Fibroblast of lung (primary cell): ENCODE data around the gene TBXAS1. TPM values are rescaled to one million over a fixed set of nuclear protein-coding genes. Genes with fewer than 3 reads are reported as not detected.

Source experiments
- DNase-seq, 2 donors: peaks; one replicate each; pipeline versions ENCODE4 v3.0.0 to v3.0.0-alpha.2; 2010; ENCODE audit warnings: low read depth in 2 of 2
- H2AFZ ChIP-seq: 2 replicates; pipeline ENCODE4 v1.5.1; 2012; ENCODE audit warnings: low read length, control low read depth, inconsistent platforms
- H3K27ac ChIP-seq: 2 replicates; pipeline ENCODE4 v1.5.1; 2011; ENCODE audit warnings: low read length, control low read depth; ENCODE audit not compliant: insufficient read depth
- H3K27me3 ChIP-seq: 2 replicates; pipeline ENCODE4 v1.5.1; 2011; ENCODE audit warnings: mild to moderate bottlenecking, low read length; ENCODE audit not compliant: control insufficient read depth, insufficient read depth
- H3K36me3 ChIP-seq: 2 replicates; pipeline ENCODE4 v1.5.1; 2011; ENCODE audit warnings: low read length; ENCODE audit not compliant: control insufficient read depth, insufficient read depth
- H3K4me1 ChIP-seq: 2 replicates; pipeline ENCODE4 v1.5.1; 2011; ENCODE audit warnings: low read length; ENCODE audit not compliant: control insufficient read depth, insufficient read depth; ENCODE audit errors: extremely low read depth
- H3K4me2 ChIP-seq: 2 replicates; pipeline ENCODE4 v1.5.1; 2011; ENCODE audit warnings: low read length, control low read depth; ENCODE audit not compliant: insufficient read depth; ENCODE audit errors: extremely low read depth
- H3K4me3 ChIP-seq, 4 experiments: fragments of 200-600 bp in 1 of 4; sonication (generic) in 1 of 4; replicated peaks in 1 of 4; 2 replicates each; pipeline ENCODE4 v1.5.1; 2011 to 2016; ENCODE audit warnings: low read length in 4 of 4, low read depth in 3 of 4, mild to moderate bottlenecking in 3 of 4, control low read depth in 2 of 4, inconsistent platforms in 1 of 4, mixed read lengths in 1 of 4; ENCODE audit not compliant: insufficient read depth in 1 of 4; ENCODE audit errors: control extremely low read depth in 1 of 4
- H3K79me2 ChIP-seq: 2 replicates; pipeline ENCODE4 v1.5.1; 2012; ENCODE audit warnings: mild to moderate bottlenecking, low read length, inconsistent platforms; ENCODE audit not compliant: control insufficient read depth, insufficient read depth
- H3K9ac ChIP-seq: 2 replicates; pipeline ENCODE4 v1.5.1; 2011; ENCODE audit warnings: mild to moderate bottlenecking, low read length, control low read depth; ENCODE audit not compliant: insufficient read depth
- H3K9me3 ChIP-seq: 2 replicates; pipeline ENCODE4 v1.5.1; 2012; ENCODE audit warnings: low read depth, low read length; ENCODE audit not compliant: control insufficient read depth, insufficient read depth
- H4K20me1 ChIP-seq: 2 replicates; pipeline ENCODE4 v1.5.1; 2011; ENCODE audit warnings: low read length; ENCODE audit not compliant: control insufficient read depth, insufficient read depth; ENCODE audit errors: extremely low read depth
- CTCF ChIP-seq, 2 donors: IDR thresholded peaks in 1 of 2; conservative IDR thresholded peaks in 1 of 2; 1 replicate in 1 of 2; 2 replicates in 1 of 2; pipeline ENCODE4 v1.5.1; 2011 to 2012; ENCODE audit warnings: low read length in 2 of 2, control low read depth in 1 of 2, inconsistent platforms in 1 of 2, low read depth in 1 of 2, mild to moderate bottlenecking in 1 of 2
- EZH2 ChIP-seq: IDR thresholded peaks from 2 replicates; pipeline ENCODE4 v1.5.1; 2012; ENCODE audit warnings: low read length, control low read depth, mild to moderate bottlenecking; ENCODE audit errors: missing control alignments
- polyA plus RNA-seq, 2 donors: library from polyadenylated mRNA; depleted of rRNA in 1 of 2; stranded (reverse) in 1 of 2; unstranded in 1 of 2; fragments of >200 nt; gene quantifications; 2 replicates each; pipeline ENCODE4 v1.2.1, GENCODE V29; 2011 to 2012; ENCODE audit warnings: missing spikeins in 1 of 2
- total RNA-seq: library from RNA; depleted of rRNA; stranded (reverse); fragments of >200 nt; gene quantifications from 2 replicates; pipeline ENCODE4 v1.2.1, GENCODE V29; 2014

TBXAS1 gene
- total and polyA plus RNA-seq, 2 donors (not counting 1 experiment from before 2014, with no cell fraction given), result 1.5 to 2.1 TPM

- no peaks in the 10 kb centered on the region for H3K36me3 ChIP-seq
- TF ChIP-seq CTCF (conservative IDR thresholded peaks at IDR 0.05 in 1 of 2, IDR thresholded peaks at IDR 0.05 in 1 of 2; ENCODE audit: low read depth in 1 of 2, low read length in 2 of 2) (no peak), EZH2 (no peak)
- no peak overlapping the region for H3K27ac ChIP-seq
- peaks cover 2% of the 10 kb centered on the region for H3K27me3 ChIP-seq
- no peak for DNase-seq
- H4K20me1 ChIP-seq, result no peaks in the 10 kb centered on the region
- no peaks in the 10 kb centered on the region for H3K79me2 ChIP-seq
- no peaks in the 10 kb centered on the region for H3K4me1 ChIP-seq
- no peaks in the 10 kb centered on the region for H3K9me3 ChIP-seq
- H2AFZ ChIP-seq, result no peak overlapping the region
- no peak overlapping the region for H3K9ac ChIP-seq
- no peak overlapping the region for H3K4me3 ChIP-seq
- H3K4me2 ChIP-seq, result no peak overlapping the region
Observed at GRCh38 chr7:139898483-139898882, 69.4 kb downstream of the TBXAS1 start.

- no peak overlapping the region for H2AFZ ChIP-seq
- H3K4me1 ChIP-seq, result no peaks in the 10 kb centered on the region
- H3K9ac ChIP-seq, result no peak overlapping the region
- H3K4me3 ChIP-seq, result no peak overlapping the region
- no peaks in the 10 kb centered on the region for H3K9me3 ChIP-seq
- H3K27me3 ChIP-seq, result no peaks in the 10 kb centered on the region
- no peak overlapping the region for H3K4me2 ChIP-seq
- no peaks in the 10 kb centered on the region for H3K36me3 ChIP-seq
- no peak overlapping the region for H3K27ac ChIP-seq
- TF ChIP-seq CTCF (conservative IDR thresholded peaks at IDR 0.05 in 1 of 2, IDR thresholded peaks at IDR 0.05 in 1 of 2; ENCODE audit: low read depth in 1 of 2, low read length in 2 of 2) (no peak), EZH2 (no peak)
- H3K79me2 ChIP-seq, result no peaks in the 10 kb centered on the region
- DNase-seq, result peak in 1 of 2 donors; percentile 57
- no peaks in the 10 kb centered on the region for H4K20me1 ChIP-seq
Observed at GRCh38 chr7:139899328-139899955, 70.4 kb downstream of the TBXAS1 start.

GRCh38 chr7:139900326-139900725 is 71.3 kb downstream of the TBXAS1 start:
- no peak overlapping the region for H3K4me3 ChIP-seq
- H3K36me3 ChIP-seq, result no peaks in the 10 kb centered on the region
- H4K20me1 ChIP-seq, result no peaks in the 10 kb centered on the region
- no peaks in the 10 kb centered on the region for H3K79me2 ChIP-seq
- no peaks in the 10 kb centered on the region for H3K9me3 ChIP-seq
- no peaks in the 10 kb centered on the region for H3K4me1 ChIP-seq
- H3K9ac ChIP-seq, result no peak overlapping the region
- DNase-seq, result no peak
- no peak overlapping the region for H3K27ac ChIP-seq
- H2AFZ ChIP-seq, result no peak overlapping the region
- H3K27me3 ChIP-seq, result no peaks in the 10 kb centered on the region
- no peak for TF ChIP-seq EZH2
- TF ChIP-seq CTCF (conservative IDR thresholded peaks at IDR 0.05 in 1 of 2, IDR thresholded peaks at IDR 0.05 in 1 of 2; ENCODE audit: low read depth in 1 of 2, low read length in 2 of 2), result no peak
- no peak overlapping the region for H3K4me2 ChIP-seq
